ENCODE data around the gene KCNJ11. TPM values are rescaled to one million over a fixed set of nuclear protein-coding genes. Genes with fewer than 3 reads are reported as not detected.

The KCNJ11 gene
- total RNA-seq, 1 experiment from 2014 or later: 2.9 TPM

DNA sequence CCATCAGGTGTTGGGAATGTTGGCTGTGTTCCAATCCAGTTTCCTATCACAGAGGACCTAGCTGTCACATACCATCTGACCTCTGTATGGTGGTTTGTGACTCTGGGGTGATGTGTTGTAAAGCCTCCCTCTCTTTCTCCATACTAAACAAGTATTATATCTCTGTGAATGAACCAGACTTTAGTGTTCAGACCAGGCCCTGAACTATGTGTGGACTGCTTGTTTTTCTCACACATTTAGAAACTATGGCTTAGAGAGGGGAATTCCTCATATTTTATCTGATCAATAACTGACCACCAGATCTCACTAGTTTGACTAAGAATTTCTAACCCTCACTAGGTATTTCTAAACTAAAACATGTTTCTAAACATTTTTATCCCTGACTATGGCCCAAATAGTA is 19.4 kb downstream of the KCNJ11 start:
- CTCF ChIA-PET: no interaction called here
- intact Hi-C loops (cut with micrococcal nuclease; ENCODE audit: unreplicated experiment): no loop called here
- Mint-ChIP-seq H3K9me3 (ENCODE audit: low read depth, unreplicated experiment) (peaks cover 20% of the 10 kb centered on the region), H3K27me3 (ENCODE audit: unreplicated experiment) (no peaks in the 10 kb centered on the region), H3K4me1 (ENCODE audit: low read depth, unreplicated experiment) (no peaks in the 10 kb centered on the region), H3K27ac (ENCODE audit: unreplicated experiment) (no peak overlapping the region), H3K36me3 (ENCODE audit: insufficient read depth, unreplicated experiment) (no peaks in the 10 kb centered on the region), H3K4me3 (ENCODE audit: low read depth, unreplicated experiment) (no peak overlapping the region)
- BruUV-seq (replicated peaks): no TSS peak
- TF ChIP-seq, protein P1, sequence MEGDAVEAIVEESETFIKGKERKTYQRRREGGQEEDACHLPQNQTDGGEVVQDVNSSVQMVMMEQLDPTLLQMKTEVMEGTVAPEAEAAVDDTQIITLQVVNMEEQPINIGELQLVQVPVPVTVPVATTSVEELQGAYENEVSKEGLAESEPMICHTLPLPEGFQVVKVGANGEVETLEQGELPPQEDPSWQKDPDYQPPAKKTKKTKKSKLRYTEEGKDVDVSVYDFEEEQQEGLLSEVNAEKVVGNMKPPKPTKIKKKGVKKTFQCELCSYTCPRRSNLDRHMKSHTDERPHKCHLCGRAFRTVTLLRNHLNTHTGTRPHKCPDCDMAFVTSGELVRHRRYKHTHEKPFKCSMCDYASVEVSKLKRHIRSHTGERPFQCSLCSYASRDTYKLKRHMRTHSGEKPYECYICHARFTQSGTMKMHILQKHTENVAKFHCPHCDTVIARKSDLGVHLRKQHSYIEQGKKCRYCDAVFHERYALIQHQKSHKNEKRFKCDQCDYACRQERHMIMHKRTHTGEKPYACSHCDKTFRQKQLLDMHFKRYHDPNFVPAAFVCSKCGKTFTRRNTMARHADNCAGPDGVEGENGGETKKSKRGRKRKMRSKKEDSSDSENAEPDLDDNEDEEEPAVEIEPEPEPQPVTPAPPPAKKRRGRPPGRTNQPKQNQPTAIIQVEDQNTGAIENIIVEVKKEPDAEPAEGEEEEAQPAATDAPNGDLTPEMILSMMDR (IDR thresholded peaks at IDR 0.05; ENCODE audit: unreplicated experiment): no peak
- DNase-seq: no peak

DNA sequence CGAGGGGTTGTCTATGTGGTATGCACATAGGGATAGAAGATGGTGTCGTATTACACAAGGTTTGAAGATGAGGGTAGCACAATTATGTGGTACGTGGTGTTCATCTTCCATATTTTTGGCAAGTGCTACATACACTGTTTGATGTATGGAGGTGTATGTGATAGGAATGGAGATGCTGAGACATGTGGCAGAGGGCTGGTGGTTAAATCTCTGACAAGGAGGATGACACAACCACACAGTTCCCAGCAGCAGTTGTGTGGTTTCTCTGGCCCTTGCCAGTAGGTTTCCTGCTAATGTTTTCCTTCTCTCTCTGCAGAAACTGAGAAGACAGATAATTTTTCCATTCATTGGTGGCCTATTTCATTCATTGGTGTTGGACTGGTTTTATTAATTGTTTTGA is 19.9 kb downstream of the KCNJ11 start:
- Mint-ChIP-seq H3K27me3 (ENCODE audit: unreplicated experiment) (no peaks in the 10 kb centered on the region), H3K4me1 (ENCODE audit: low read depth, unreplicated experiment) (no peaks in the 10 kb centered on the region), H3K9me3 (ENCODE audit: low read depth, unreplicated experiment) (peaks cover 20% of the 10 kb centered on the region), H3K36me3 (ENCODE audit: insufficient read depth, unreplicated experiment) (no peaks in the 10 kb centered on the region), H3K4me3 (ENCODE audit: low read depth, unreplicated experiment) (no peak overlapping the region), H3K27ac (ENCODE audit: unreplicated experiment) (no peak overlapping the region)
- TF ChIP-seq, protein P1 (IDR thresholded peaks at IDR 0.05; ENCODE audit: unreplicated experiment): no peak
- CTCF ChIA-PET: no interaction called here
- DNase-seq: no peak
- intact Hi-C loops (cut with micrococcal nuclease; ENCODE audit: unreplicated experiment): no loop called here
- BruUV-seq (replicated peaks): no TSS peak

DNA sequence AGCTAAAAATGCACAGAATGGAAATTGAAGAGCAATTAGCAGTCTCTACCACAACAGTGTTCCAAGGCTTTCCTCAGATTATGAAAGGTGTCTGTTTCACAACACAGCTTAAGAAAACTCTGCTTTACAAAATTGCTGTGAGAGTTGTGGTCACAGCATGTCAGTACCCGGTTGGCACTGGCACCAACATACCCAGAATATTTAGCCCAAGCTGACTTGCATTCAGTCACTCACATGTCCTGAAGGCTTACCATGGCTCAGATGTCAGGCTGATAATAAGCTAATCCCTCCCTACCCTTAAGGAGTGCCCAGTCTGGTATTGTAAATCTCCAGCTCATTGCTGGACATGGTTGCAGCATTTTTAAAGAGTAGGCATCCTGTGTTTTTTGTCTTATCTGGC is 22.0 kb downstream of the KCNJ11 start:
- Mint-ChIP-seq H3K36me3 (ENCODE audit: insufficient read depth, unreplicated experiment) (no peaks in the 10 kb centered on the region), H3K4me3 (ENCODE audit: low read depth, unreplicated experiment) (no peak overlapping the region), H3K27me3 (ENCODE audit: unreplicated experiment) (no peaks in the 10 kb centered on the region), H3K27ac (ENCODE audit: unreplicated experiment) (no peak overlapping the region), H3K4me1 (ENCODE audit: low read depth, unreplicated experiment) (no peaks in the 10 kb centered on the region), H3K9me3 (ENCODE audit: low read depth, unreplicated experiment) (peaks cover 12% of the 10 kb centered on the region)
- no peak for DNase-seq
- TF ChIP-seq, protein P1 (IDR thresholded peaks at IDR 0.05; ENCODE audit: unreplicated experiment): no peak
- intact Hi-C loops (cut with micrococcal nuclease; ENCODE audit: unreplicated experiment): no loop called here
- CTCF ChIA-PET: no interaction called here
- BruUV-seq (replicated peaks): no TSS peak

DNA sequence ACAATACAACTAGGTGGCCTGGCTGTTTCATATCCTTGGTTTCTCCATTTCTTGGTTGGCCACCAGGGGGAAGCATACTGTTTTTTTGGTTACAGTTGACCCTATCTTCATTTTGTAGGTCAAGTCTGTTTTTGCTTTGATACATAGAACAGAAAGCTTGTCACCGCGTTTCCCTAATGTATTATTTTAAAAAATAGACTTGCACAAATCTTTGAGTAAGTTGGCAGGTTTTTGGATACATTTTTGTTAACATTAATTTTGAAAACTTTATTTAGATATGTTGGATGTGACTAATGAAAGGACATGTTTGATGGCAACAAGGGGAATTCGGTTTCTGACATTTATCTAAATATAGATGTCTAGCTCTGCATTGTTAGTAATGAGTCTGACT is 33.9 kb downstream of the KCNJ11 start:
- Mint-ChIP-seq H3K36me3 (ENCODE audit: insufficient read depth, unreplicated experiment) (peaks cover 33% of the 10 kb centered on the region), H3K9me3 (ENCODE audit: low read depth, unreplicated experiment) (no peaks in the 10 kb centered on the region), H3K4me1 (ENCODE audit: low read depth, unreplicated experiment) (peaks cover 12% of the 10 kb centered on the region), H3K27me3 (ENCODE audit: unreplicated experiment) (no peaks in the 10 kb centered on the region), H3K27ac (ENCODE audit: unreplicated experiment) (no peak overlapping the region), H3K4me3 (ENCODE audit: low read depth, unreplicated experiment) (peak overlapping the region; percentile 70)
- DNase-seq: peak; percentile 81
- CTCF ChIA-PET: interaction anchor here (0.6 to 3.1 kb wide), 6 partner anchors 11 to 173 kb away, joined by 4 to 19 read pairs (median 8); no protein-coding TSS in a partner anchor
- intact Hi-C loops (cut with micrococcal nuclease; ENCODE audit: unreplicated experiment): loop anchor here (5.0 kb wide), 1 partner anchor 122 kb away; no protein-coding TSS in a partner anchor
- TF ChIP-seq, protein P1 (IDR thresholded peaks at IDR 0.05; ENCODE audit: unreplicated experiment): peak; percentile 38
- no TSS peak for BruUV-seq (replicated peaks)

Measured in Calu3 (cell line).